ENCODE measurements around the gene AK8.

The AK8 gene

DNA sequence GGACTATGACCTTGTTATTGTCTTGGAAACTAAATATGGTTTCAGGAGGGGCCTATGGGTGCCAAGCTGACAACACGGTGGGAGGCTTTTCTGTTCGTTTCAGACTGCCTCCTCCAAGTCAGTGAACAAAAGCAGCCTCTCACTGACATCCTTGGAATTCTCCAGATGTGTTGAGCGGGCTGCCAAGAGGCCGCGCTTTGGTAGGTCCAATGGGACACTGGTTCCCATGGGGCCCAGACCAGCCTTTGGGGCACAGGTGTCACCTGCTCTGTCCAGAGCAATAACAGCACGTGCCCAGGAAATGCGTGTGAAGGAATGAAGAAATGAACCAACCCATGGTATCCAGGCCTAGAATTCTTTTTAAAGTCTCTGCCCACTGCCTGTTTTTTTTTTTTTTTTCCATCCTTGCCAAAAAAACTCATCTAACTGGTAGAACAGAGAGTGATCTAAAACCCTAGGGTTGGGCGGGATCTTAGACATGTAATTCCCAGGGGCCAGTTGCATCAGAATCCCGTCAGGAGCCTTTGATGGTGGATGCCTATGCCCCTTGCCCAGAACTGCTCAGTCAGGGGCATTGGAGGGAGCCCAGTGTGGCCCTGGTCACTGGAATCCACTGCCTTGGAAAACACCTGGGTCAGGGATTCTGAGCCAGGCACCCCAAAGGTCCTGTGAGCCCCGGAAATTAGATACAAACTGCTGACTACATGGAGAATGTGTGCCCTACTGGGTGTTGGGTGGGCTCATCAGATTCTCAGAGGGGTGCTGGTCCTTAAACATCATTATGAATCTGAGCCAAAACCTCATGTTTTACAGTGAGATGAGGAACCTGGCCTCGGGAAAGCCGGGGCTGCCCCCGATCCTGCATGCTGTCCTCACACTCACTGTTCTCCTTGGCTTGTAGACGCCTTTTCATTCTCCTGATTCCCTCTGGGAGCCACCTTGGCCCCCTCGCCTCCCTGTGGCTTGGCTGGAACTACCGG lies 147.7 kb downstream of the AK8 start:
- WGBS, 2 donors (ENCODE audit: extremely low coverage in 2 of 2, insufficient read length in 2 of 2, insufficient replicate concordance in 1 of 2) = no CpG with 5 or more reads among the region's 16 CpGs
- Histone ChIP-seq H2BK12ac (ENCODE audit: low read length) (no peak overlapping the region), H2BK5ac (ENCODE audit: low read length) (no peak overlapping the region), H3K4me3 (ENCODE audit: low read length in 2 of 2) (no peak overlapping the region), H3K4ac (ENCODE audit: low read length) (no peak overlapping the region), H2AFZ (ENCODE audit: low read length) (no peak overlapping the region), H3K23ac (ENCODE audit: low read depth, low read length, poor library complexity) (no peak overlapping the region), H3K4me1 (ENCODE audit: control insufficient read depth in 2 of 2, insufficient read depth in 1 of 2, low read depth in 1 of 2, low read length in 2 of 2) (peaks cover 0 to 3% of the 10 kb centered on the region in 2 donors), H3K36me3 (replicated peaks in 1 of 2; ENCODE audit: control insufficient read depth in 2 of 2, insufficient read depth in 2 of 2, low read length in 2 of 2) (no peaks in the 10 kb centered on the region), H3K9ac (ENCODE audit: low read depth, low read length, poor library complexity) (no peak overlapping the region), H4K91ac (ENCODE audit: low read depth, low read length, poor library complexity) (no peak overlapping the region), H4K8ac (ENCODE audit: low read depth, low read length) (no peak overlapping the region), H3K27me3 (ENCODE audit: control insufficient read depth in 3 of 3, insufficient read depth in 3 of 3, low read depth in 1 of 3, low read length in 3 of 3) (peaks cover 0 to 14% (median 0%) of the 10 kb centered on the region in 3 experiments), H3K27ac (replicated peaks; ENCODE audit: low read length) (no peak overlapping the region), H3K79me1 (ENCODE audit: low read depth, low read length) (no peaks in the 10 kb centered on the region), H3K18ac (ENCODE audit: low read length) (no peak overlapping the region), H2BK15ac (ENCODE audit: low read length) (no peak overlapping the region), H3K4me2 (ENCODE audit: insufficient read depth, low read length, poor library complexity, severe bottlenecking) (no peak overlapping the region), H2AK5ac (ENCODE audit: low read depth, low read length) (peak overlapping the region; percentile 54), H2BK120ac (ENCODE audit: low read depth, low read length) (no peak overlapping the region), H3K14ac (ENCODE audit: low read length) (no peak overlapping the region), H3K9me3 (replicated peaks in 1 of 2; ENCODE audit: control insufficient read depth in 2 of 2, insufficient read depth in 1 of 2, low read depth in 1 of 2, low read length in 2 of 2) (no peaks in the 10 kb centered on the region)
- no peak for DNase-seq (ENCODE audit: low spot score)

DNA sequence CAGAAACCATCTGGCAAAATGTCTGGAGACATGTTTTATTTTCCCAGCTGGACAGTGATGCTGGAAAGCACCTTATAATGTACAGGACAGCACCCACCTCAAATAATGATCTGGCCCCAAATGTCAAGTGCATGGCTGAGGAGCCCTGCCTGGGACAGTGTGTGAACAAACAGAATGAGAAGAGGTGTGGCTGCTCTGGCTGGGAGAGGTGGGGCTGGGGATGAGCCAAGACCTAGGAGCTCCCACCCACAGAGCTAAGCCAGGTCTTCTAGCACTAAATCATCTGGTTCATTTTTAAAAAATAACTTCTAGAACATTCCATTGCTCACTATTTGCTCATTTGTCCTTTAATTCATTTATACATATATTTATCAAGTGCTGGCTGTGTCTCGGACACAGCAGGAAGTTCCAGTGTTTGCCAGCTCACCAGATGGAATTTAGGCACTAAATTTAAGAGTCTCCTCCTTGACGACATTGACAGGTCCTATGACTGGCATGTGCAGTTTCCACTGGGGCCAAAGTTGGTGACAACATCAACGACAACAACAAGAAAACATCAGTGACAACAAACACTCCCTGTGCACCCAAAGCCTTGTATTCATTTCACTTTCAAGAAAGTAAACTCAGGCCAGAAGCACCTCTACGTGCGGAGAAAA lies 148.7 kb downstream of the AK8 start:
- H2AK5ac ChIP-seq (ENCODE audit: low read depth, low read length) = no peak overlapping the region
- no peak overlapping the region for H3K18ac ChIP-seq (ENCODE audit: low read length)
- no peaks in the 10 kb centered on the region for H3K36me3 ChIP-seq (replicated peaks in 1 of 2; ENCODE audit: control insufficient read depth in 2 of 2, insufficient read depth in 2 of 2, low read length in 2 of 2)
- H2BK12ac ChIP-seq (ENCODE audit: low read length) = no peak overlapping the region
- no peak overlapping the region for H2BK120ac ChIP-seq (ENCODE audit: low read depth, low read length)
- WGBS, 2 donors (ENCODE audit: extremely low coverage in 2 of 2, insufficient read length in 2 of 2, insufficient replicate concordance in 1 of 2) = no CpG with 5 or more reads among the region's 5 CpGs
- no peak overlapping the region for H3K9ac ChIP-seq (ENCODE audit: low read depth, low read length, poor library complexity)
- peaks cover 0 to 3% of the 10 kb centered on the region in 2 donors for H3K4me1 ChIP-seq (ENCODE audit: control insufficient read depth in 2 of 2, insufficient read depth in 1 of 2, low read depth in 1 of 2, low read length in 2 of 2)
- no peak overlapping the region for H2BK5ac ChIP-seq (ENCODE audit: low read length)
- DNase-seq (ENCODE audit: low spot score) = no peak
- no peaks in the 10 kb centered on the region for H3K79me1 ChIP-seq (ENCODE audit: low read depth, low read length)
- H4K91ac ChIP-seq (ENCODE audit: low read depth, low read length, poor library complexity) = no peak overlapping the region
- H3K9me3 ChIP-seq (replicated peaks in 1 of 2; ENCODE audit: control insufficient read depth in 2 of 2, insufficient read depth in 1 of 2, low read depth in 1 of 2, low read length in 2 of 2) = no peaks in the 10 kb centered on the region
- H3K4me3 ChIP-seq (ENCODE audit: low read length in 2 of 2) = no peak overlapping the region
- no peak overlapping the region for H3K14ac ChIP-seq (ENCODE audit: low read length)
- peaks cover 0 to 14% (median 0%) of the 10 kb centered on the region in 3 experiments for H3K27me3 ChIP-seq (ENCODE audit: control insufficient read depth in 3 of 3, insufficient read depth in 3 of 3, low read depth in 1 of 3, low read length in 3 of 3)
- H3K27ac ChIP-seq (replicated peaks; ENCODE audit: low read length) = no peak overlapping the region
- H3K4me2 ChIP-seq (ENCODE audit: insufficient read depth, low read length, poor library complexity, severe bottlenecking) = no peak overlapping the region
- H4K8ac ChIP-seq (ENCODE audit: low read depth, low read length) = no peak overlapping the region
- no peak overlapping the region for H3K4ac ChIP-seq (ENCODE audit: low read length)
- no peak overlapping the region for H2BK15ac ChIP-seq (ENCODE audit: low read length)
- no peak overlapping the region for H3K23ac ChIP-seq (ENCODE audit: low read depth, low read length, poor library complexity)
- H2AFZ ChIP-seq (ENCODE audit: low read length) = no peak overlapping the region

DNA sequence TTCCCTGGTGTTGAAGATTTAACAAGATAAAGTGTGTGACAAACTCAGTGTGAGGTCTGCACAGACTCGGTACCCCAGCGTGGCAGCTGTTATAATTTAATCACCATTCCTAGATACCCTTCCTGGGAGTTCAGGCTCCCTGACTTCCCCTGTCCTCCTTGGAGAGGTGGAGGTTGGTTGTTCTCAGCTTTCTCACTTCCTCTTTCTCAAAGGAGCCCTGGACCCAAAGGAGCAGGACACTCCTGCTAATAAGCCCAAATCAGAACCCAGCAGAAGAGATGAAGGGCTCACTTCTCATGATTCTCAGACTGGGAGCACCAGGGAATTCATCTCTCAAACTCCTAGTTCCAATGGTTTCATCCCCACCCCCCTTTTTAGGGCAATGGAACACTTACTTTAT lies 149.6 kb downstream of the AK8 start:
- no peak overlapping the region for H2BK120ac ChIP-seq (ENCODE audit: low read depth, low read length)
- H3K27me3 ChIP-seq (ENCODE audit: control insufficient read depth in 3 of 3, insufficient read depth in 3 of 3, low read depth in 1 of 3, low read length in 3 of 3) = peaks cover 0 to 14% (median 0%) of the 10 kb centered on the region in 3 experiments
- DNase-seq (ENCODE audit: low spot score) = no peak
- no peak overlapping the region for H4K8ac ChIP-seq (ENCODE audit: low read depth, low read length)
- H3K14ac ChIP-seq (ENCODE audit: low read length) = no peak overlapping the region
- no peak overlapping the region for H2BK5ac ChIP-seq (ENCODE audit: low read length)
- no peak overlapping the region for H4K91ac ChIP-seq (ENCODE audit: low read depth, low read length, poor library complexity)
- H2BK12ac ChIP-seq (ENCODE audit: low read length) = no peak overlapping the region
- no peak overlapping the region for H2AFZ ChIP-seq (ENCODE audit: low read length)
- no peak overlapping the region for H2AK5ac ChIP-seq (ENCODE audit: low read depth, low read length)
- no peak overlapping the region for H3K23ac ChIP-seq (ENCODE audit: low read depth, low read length, poor library complexity)
- no peak overlapping the region for H3K4me3 ChIP-seq (ENCODE audit: low read length in 2 of 2)
- no peak overlapping the region for H3K18ac ChIP-seq (ENCODE audit: low read length)
- H3K36me3 ChIP-seq (replicated peaks in 1 of 2; ENCODE audit: control insufficient read depth in 2 of 2, insufficient read depth in 2 of 2, low read length in 2 of 2) = no peaks in the 10 kb centered on the region
- H3K4me1 ChIP-seq (ENCODE audit: control insufficient read depth in 2 of 2, insufficient read depth in 1 of 2, low read depth in 1 of 2, low read length in 2 of 2) = peaks cover 2 to 3% of the 10 kb centered on the region in 2 donors
- H3K27ac ChIP-seq (replicated peaks; ENCODE audit: low read length) = no peak overlapping the region
- H3K4ac ChIP-seq (ENCODE audit: low read length) = no peak overlapping the region
- no CpG with 5 or more reads among the region's 2 CpGs for WGBS, 2 donors (ENCODE audit: extremely low coverage in 2 of 2, insufficient read length in 2 of 2, insufficient replicate concordance in 1 of 2)
- H2BK15ac ChIP-seq (ENCODE audit: low read length) = no peak overlapping the region
- H3K9ac ChIP-seq (ENCODE audit: low read depth, low read length, poor library complexity) = no peak overlapping the region
- no peak overlapping the region for H3K4me2 ChIP-seq (ENCODE audit: insufficient read depth, low read length, poor library complexity, severe bottlenecking)
- no peaks in the 10 kb centered on the region for H3K79me1 ChIP-seq (ENCODE audit: low read depth, low read length)
- no peaks in the 10 kb centered on the region for H3K9me3 ChIP-seq (replicated peaks in 1 of 2; ENCODE audit: control insufficient read depth in 2 of 2, insufficient read depth in 1 of 2, low read depth in 1 of 2, low read length in 2 of 2)

DNA sequence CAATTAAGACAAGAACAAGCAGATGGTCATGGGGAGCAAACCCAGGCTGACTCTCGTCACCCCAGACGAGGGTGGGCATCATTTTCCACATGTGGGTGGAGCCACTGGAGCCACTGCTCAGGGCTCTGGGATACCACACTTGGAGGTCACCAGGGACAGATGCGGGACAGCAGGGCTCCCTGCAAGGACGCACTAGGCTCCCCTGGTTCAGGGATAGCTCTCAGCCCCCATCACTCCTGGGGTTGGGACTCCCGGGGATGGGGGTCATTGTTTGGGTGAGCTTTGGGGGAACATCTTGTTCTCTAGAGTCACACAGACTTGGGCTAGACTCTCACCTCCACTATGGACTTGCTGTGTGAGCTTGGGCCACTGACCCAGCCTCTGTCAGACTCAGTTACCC lies 150.0 kb downstream of the AK8 start:
- H3K27me3 ChIP-seq (ENCODE audit: control insufficient read depth in 3 of 3, insufficient read depth in 3 of 3, low read depth in 1 of 3, low read length in 3 of 3) = peaks cover 0 to 11% (median 0%) of the 10 kb centered on the region in 3 experiments
- H2BK5ac ChIP-seq (ENCODE audit: low read length) = no peak overlapping the region
- no peaks in the 10 kb centered on the region for H3K36me3 ChIP-seq (replicated peaks in 1 of 2; ENCODE audit: control insufficient read depth in 2 of 2, insufficient read depth in 2 of 2, low read length in 2 of 2)
- DNase-seq (ENCODE audit: low spot score) = no peak
- no peak overlapping the region for H3K27ac ChIP-seq (replicated peaks; ENCODE audit: low read length)
- no peaks in the 10 kb centered on the region for H3K79me1 ChIP-seq (ENCODE audit: low read depth, low read length)
- H2AK5ac ChIP-seq (ENCODE audit: low read depth, low read length) = peak overlapping the region; percentile 12
- no peak overlapping the region for H3K18ac ChIP-seq (ENCODE audit: low read length)
- no peak overlapping the region for H4K91ac ChIP-seq (ENCODE audit: low read depth, low read length, poor library complexity)
- H3K9me3 ChIP-seq (replicated peaks in 1 of 2; ENCODE audit: control insufficient read depth in 2 of 2, insufficient read depth in 1 of 2, low read depth in 1 of 2, low read length in 2 of 2) = no peaks in the 10 kb centered on the region
- no peak overlapping the region for H3K4me3 ChIP-seq (ENCODE audit: low read length in 2 of 2)
- H4K8ac ChIP-seq (ENCODE audit: low read depth, low read length) = no peak overlapping the region
- H3K4me1 ChIP-seq (ENCODE audit: control insufficient read depth in 2 of 2, insufficient read depth in 1 of 2, low read depth in 1 of 2, low read length in 2 of 2) = peaks cover 2 to 3% of the 10 kb centered on the region in 2 donors
- H3K23ac ChIP-seq (ENCODE audit: low read depth, low read length, poor library complexity) = no peak overlapping the region
- no peak overlapping the region for H2BK15ac ChIP-seq (ENCODE audit: low read length)
- H3K4ac ChIP-seq (ENCODE audit: low read length) = no peak overlapping the region
- H3K4me2 ChIP-seq (ENCODE audit: insufficient read depth, low read length, poor library complexity, severe bottlenecking) = no peak overlapping the region
- H3K9ac ChIP-seq (ENCODE audit: low read depth, low read length, poor library complexity) = no peak overlapping the region
- no peak overlapping the region for H2BK120ac ChIP-seq (ENCODE audit: low read depth, low read length)
- no peak overlapping the region for H2AFZ ChIP-seq (ENCODE audit: low read length)
- no CpG with 5 or more reads among the region's 5 CpGs for WGBS, 2 donors (ENCODE audit: extremely low coverage in 2 of 2, insufficient read length in 2 of 2, insufficient replicate concordance in 1 of 2)
- H3K14ac ChIP-seq (ENCODE audit: low read length) = no peak overlapping the region
- H2BK12ac ChIP-seq (ENCODE audit: low read length) = no peak overlapping the region

All from neuronal stem cell (in vitro differentiated cells).